Fibroblast of lung (primary cell): ENCODE results near the gene KCNAB2. TPM values are rescaled to one million over a fixed set of nuclear protein-coding genes. Genes with fewer than 3 reads are reported as not detected.

Source experiments
- DNase-seq, 2 donors: peaks; one replicate each; pipeline versions ENCODE4 v3.0.0 to v3.0.0-alpha.2; 2010; ENCODE audit warnings: low read depth in 2 of 2
- H2AFZ ChIP-seq: 2 replicates; pipeline ENCODE4 v1.5.1; 2012; ENCODE audit warnings: low read length, control low read depth, inconsistent platforms
- H3K27ac ChIP-seq: 2 replicates; pipeline ENCODE4 v1.5.1; 2011; ENCODE audit warnings: low read length, control low read depth; ENCODE audit not compliant: insufficient read depth
- H3K27me3 ChIP-seq: 2 replicates; pipeline ENCODE4 v1.5.1; 2011; ENCODE audit warnings: mild to moderate bottlenecking, low read length; ENCODE audit not compliant: control insufficient read depth, insufficient read depth
- H3K36me3 ChIP-seq: 2 replicates; pipeline ENCODE4 v1.5.1; 2011; ENCODE audit warnings: low read length; ENCODE audit not compliant: control insufficient read depth, insufficient read depth
- H3K4me1 ChIP-seq: 2 replicates; pipeline ENCODE4 v1.5.1; 2011; ENCODE audit warnings: low read length; ENCODE audit not compliant: control insufficient read depth, insufficient read depth; ENCODE audit errors: extremely low read depth
- H3K4me2 ChIP-seq: 2 replicates; pipeline ENCODE4 v1.5.1; 2011; ENCODE audit warnings: low read length, control low read depth; ENCODE audit not compliant: insufficient read depth; ENCODE audit errors: extremely low read depth
- H3K4me3 ChIP-seq, 4 experiments: fragments of 200-600 bp in 1 of 4; sonication (generic) in 1 of 4; replicated peaks in 1 of 4; 2 replicates each; pipeline ENCODE4 v1.5.1; 2011 to 2016; ENCODE audit warnings: low read length in 4 of 4, low read depth in 3 of 4, mild to moderate bottlenecking in 3 of 4, control low read depth in 2 of 4, inconsistent platforms in 1 of 4, mixed read lengths in 1 of 4; ENCODE audit not compliant: insufficient read depth in 1 of 4; ENCODE audit errors: control extremely low read depth in 1 of 4
- H3K79me2 ChIP-seq: 2 replicates; pipeline ENCODE4 v1.5.1; 2012; ENCODE audit warnings: mild to moderate bottlenecking, low read length, inconsistent platforms; ENCODE audit not compliant: control insufficient read depth, insufficient read depth
- H3K9ac ChIP-seq: 2 replicates; pipeline ENCODE4 v1.5.1; 2011; ENCODE audit warnings: mild to moderate bottlenecking, low read length, control low read depth; ENCODE audit not compliant: insufficient read depth
- H3K9me3 ChIP-seq: 2 replicates; pipeline ENCODE4 v1.5.1; 2012; ENCODE audit warnings: low read depth, low read length; ENCODE audit not compliant: control insufficient read depth, insufficient read depth
- H4K20me1 ChIP-seq: 2 replicates; pipeline ENCODE4 v1.5.1; 2011; ENCODE audit warnings: low read length; ENCODE audit not compliant: control insufficient read depth, insufficient read depth; ENCODE audit errors: extremely low read depth
- CTCF ChIP-seq, 2 donors: IDR thresholded peaks in 1 of 2; conservative IDR thresholded peaks in 1 of 2; 1 replicate in 1 of 2; 2 replicates in 1 of 2; pipeline ENCODE4 v1.5.1; 2011 to 2012; ENCODE audit warnings: low read length in 2 of 2, control low read depth in 1 of 2, inconsistent platforms in 1 of 2, low read depth in 1 of 2, mild to moderate bottlenecking in 1 of 2
- EZH2 ChIP-seq: IDR thresholded peaks from 2 replicates; pipeline ENCODE4 v1.5.1; 2012; ENCODE audit warnings: low read length, control low read depth, mild to moderate bottlenecking; ENCODE audit errors: missing control alignments
- polyA plus RNA-seq, 2 donors: library from polyadenylated mRNA; depleted of rRNA in 1 of 2; stranded (reverse) in 1 of 2; unstranded in 1 of 2; fragments of >200 nt; gene quantifications; 2 replicates each; pipeline ENCODE4 v1.2.1, GENCODE V29; 2011 to 2012; ENCODE audit warnings: missing spikeins in 1 of 2
- total RNA-seq: library from RNA; depleted of rRNA; stranded (reverse); fragments of >200 nt; gene quantifications from 2 replicates; pipeline ENCODE4 v1.2.1, GENCODE V29; 2014

KCNAB2 gene
- total and polyA plus RNA-seq, 2 donors (not counting 1 experiment from before 2014, with no cell fraction given) = 2.2 to 2.5 TPM

GRCh38 chr1:6035719-6036118 lies 10.0 kb upstream of the KCNAB2 start:
- H3K79me2 ChIP-seq = no peaks in the 10 kb centered on the region
- no peaks in the 10 kb centered on the region for H3K4me1 ChIP-seq
- no peaks in the 10 kb centered on the region for H3K36me3 ChIP-seq
- DNase-seq = no peak
- no peak overlapping the region for H3K4me3 ChIP-seq
- no peaks in the 10 kb centered on the region for H4K20me1 ChIP-seq
- H3K9me3 ChIP-seq = no peaks in the 10 kb centered on the region
- no peaks in the 10 kb centered on the region for H3K27me3 ChIP-seq
- no peak overlapping the region for H2AFZ ChIP-seq
- H3K4me2 ChIP-seq = no peak overlapping the region
- no peak overlapping the region for H3K9ac ChIP-seq
- TF ChIP-seq CTCF (conservative IDR thresholded peaks at IDR 0.05 in 1 of 2, IDR thresholded peaks at IDR 0.05 in 1 of 2; ENCODE audit: low read depth in 1 of 2, low read length in 2 of 2) = no peak
- no peak for TF ChIP-seq EZH2
- H3K27ac ChIP-seq = no peak overlapping the region

- no peaks in the 10 kb centered on the region for H3K79me2 ChIP-seq
- H3K27me3 ChIP-seq = no peaks in the 10 kb centered on the region
- no peak overlapping the region for H3K4me2 ChIP-seq
- H3K4me3 ChIP-seq = no peak overlapping the region
- TF ChIP-seq CTCF (conservative IDR thresholded peaks at IDR 0.05 in 1 of 2, IDR thresholded peaks at IDR 0.05 in 1 of 2; ENCODE audit: low read depth in 1 of 2, low read length in 2 of 2) (no peak), EZH2 (no peak)
- no peak for DNase-seq
- no peaks in the 10 kb centered on the region for H3K9me3 ChIP-seq
- no peaks in the 10 kb centered on the region for H4K20me1 ChIP-seq
- no peaks in the 10 kb centered on the region for H3K36me3 ChIP-seq
- H2AFZ ChIP-seq = no peak overlapping the region
- H3K9ac ChIP-seq = no peak overlapping the region
- no peaks in the 10 kb centered on the region for H3K4me1 ChIP-seq
- H3K27ac ChIP-seq = no peak overlapping the region
Observed at GRCh38 chr1:6037338-6037762, 8.3 kb upstream of the KCNAB2 start.

- Histone ChIP-seq H3K36me3 (no peaks in the 10 kb centered on the region), H2AFZ (no peak overlapping the region), H3K4me1 (no peaks in the 10 kb centered on the region), H3K4me2 (no peak overlapping the region), H4K20me1 (no peaks in the 10 kb centered on the region), H3K4me3 (no peak overlapping the region), H3K9ac (no peak overlapping the region), H3K27me3 (no peaks in the 10 kb centered on the region), H3K9me3 (no peaks in the 10 kb centered on the region), H3K79me2 (no peaks in the 10 kb centered on the region), H3K27ac (no peak overlapping the region)
- no peak for TF ChIP-seq EZH2
- DNase-seq = no peak
Observed at GRCh38 chr1:6038603-6039002, 7.1 kb upstream of the KCNAB2 start.
